ENCODE results near the gene BUD31. TPM values are rescaled to one million over a fixed set of nuclear protein-coding genes. Genes with fewer than 3 reads are reported as not detected.

Gene BUD31
- total RNA-seq, 6 donors from 2014 or later: 48.8 to 85.7 (median 63.8) TPM

GRCh38 chr7:99397297-99397983 lies 11.3 kb upstream of the BUD31 start:
- 83 to 87% methylated on average over 13 to 17 of the region's 18 CpGs for WGBS, 2 donors

GRCh38 chr7:99398891-99399445 lies 9.8 kb upstream of the BUD31 start:
- H3K27ac ChIP-seq: peak overlapping the region in 1 of 4 donors; percentile 16
- no peak overlapping the region for H3K4me3 ChIP-seq
- 81 to 87% methylated on average over 5 of the region's 5 CpGs for WGBS, 2 donors
- ATAC-seq (ENCODE audit: low FRiP score in 2 of 2) (no peak), DNase-seq (no peak)
- H3K9me3 ChIP-seq: no peaks in the 10 kb centered on the region
- peaks cover 18 to 100% (median 90%) of the 10 kb centered on the region in 4 donors for H3K36me3 ChIP-seq
- no peaks in the 10 kb centered on the region for H3K27me3 ChIP-seq
- TF ChIP-seq POLR2AphosphoS5 (IDR thresholded peaks at IDR 0.05) (no peak), POLR2A (IDR thresholded peaks at IDR 0.05) (no peak), CTCF (IDR thresholded peaks at IDR 0.05) (no peak), EP300 (IDR thresholded peaks at IDR 0.05) (no peak)
- peaks cover 0 to 20% (median 17%) of the 10 kb centered on the region in 4 donors for H3K4me1 ChIP-seq

More at GRCh38 chr7:99397297-99397983, 11.3 kb upstream of the BUD31 start:
- H3K9me3 ChIP-seq: no peaks in the 10 kb centered on the region
- H3K27me3 ChIP-seq: no peaks in the 10 kb centered on the region
- TF ChIP-seq CTCF (IDR thresholded peaks at IDR 0.05) (no peak), POLR2AphosphoS5 (IDR thresholded peaks at IDR 0.05) (peak in 1 of 2 donors; percentile 5)
- no peak overlapping the region for H3K27ac ChIP-seq
- H3K36me3 ChIP-seq: peaks cover 15 to 92% (median 81%) of the 10 kb centered on the region in 4 donors
- ATAC-seq (ENCODE audit: low FRiP score in 2 of 2) (no peak), DNase-seq (no peak)
- no peak overlapping the region for H3K4me3 ChIP-seq
- H3K4me1 ChIP-seq: peaks cover 10 to 35% (median 29%) of the 10 kb centered on the region in 4 donors

GRCh38 chr7:99399597-99399996 lies 9.2 kb upstream of the BUD31 start:
- DNase-seq (peak in 1 of 2 donors; percentile 85), ATAC-seq (ENCODE audit: low FRiP score in 2 of 2) (peak; percentile 17 to 73)
- H3K27me3 ChIP-seq: no peaks in the 10 kb centered on the region
- H3K4me3 ChIP-seq: no peak overlapping the region
- TF ChIP-seq POLR2A (IDR thresholded peaks at IDR 0.05): no peak
- TF ChIP-seq CTCF (IDR thresholded peaks at IDR 0.05): no peak
- TF ChIP-seq EP300 (IDR thresholded peaks at IDR 0.05): peak in 1 of 4 donors; percentile 45
- peak in 1 of 2 donors; percentile 12 for TF ChIP-seq POLR2AphosphoS5 (IDR thresholded peaks at IDR 0.05)
- H3K36me3 ChIP-seq: peaks cover 18 to 100% (median 90%) of the 10 kb centered on the region in 4 donors
- WGBS, 2 donors: 59 to 73% methylated on average over 6 of the region's 6 CpGs
- no peaks in the 10 kb centered on the region for H3K9me3 ChIP-seq
- H3K4me1 ChIP-seq: peaks cover 0 to 20% (median 17%) of the 10 kb centered on the region in 4 donors
- peak overlapping the region in 2 of 4 donors; percentile 16 to 31 for H3K27ac ChIP-seq

- TF ChIP-seq EP300 (IDR thresholded peaks at IDR 0.05) (no peak), CTCF (IDR thresholded peaks at IDR 0.05) (no peak), POLR2AphosphoS5 (IDR thresholded peaks at IDR 0.05) (no peak), POLR2A (IDR thresholded peaks at IDR 0.05) (no peak)
- ATAC-seq (ENCODE audit: low FRiP score in 2 of 2) (no peak), DNase-seq (no peak)
- no peaks in the 10 kb centered on the region for H3K27me3 ChIP-seq
- H3K27ac ChIP-seq: no peak overlapping the region
- peaks cover 7 to 73% (median 65%) of the 10 kb centered on the region in 4 donors for H3K36me3 ChIP-seq
- no peaks in the 10 kb centered on the region for H3K9me3 ChIP-seq
- WGBS, 2 donors: 94 to 98% methylated on average over 3 of the region's 3 CpGs
- H3K4me3 ChIP-seq: no peak overlapping the region
- H3K4me1 ChIP-seq: peaks cover 19 to 45% (median 39%) of the 10 kb centered on the region in 4 donors
Observed at GRCh38 chr7:99402854-99403253, 5.9 kb upstream of the BUD31 start.
